HepG2 (cell line): ENCODE measurements around the gene ARIH2. TPM values are rescaled to one million over a fixed set of nuclear protein-coding genes. Genes with fewer than 3 reads are reported as not detected.

Experiments used
- BATF2 ChIP-seq: sonication (generic); formaldehyde crosslinking; IDR thresholded peaks from 2 replicates; pipeline ENCODE4 v1.8.0; 2022; ENCODE audit warnings: mild to moderate bottlenecking, missing genetic modification reagents, moderate library complexity
- CBX1 ChIP-seq: IDR thresholded peaks from one replicate; pipeline ENCODE4 v1.6.1; 2016; ENCODE audit warnings: antibody characterized with exemption, low read depth
- ETV5 ChIP-seq: IDR thresholded peaks from 2 replicates; pipeline ENCODE4 v1.6.1; 2018; ENCODE audit warnings: missing biosample characterization, missing genetic modification reagents, inconsistent platforms, borderline replicate concordance
- FOXO1 ChIP-seq: sonication (generic); formaldehyde crosslinking; IDR thresholded peaks from 2 replicates; pipeline ENCODE4 v1.4.0; 2020; ENCODE audit warnings: missing genetic modification reagents
- FOXO4 ChIP-seq: sonication (generic); formaldehyde crosslinking; conservative IDR thresholded peaks from 2 replicates; pipeline ENCODE4 v1.8.1; 2023; ENCODE audit warnings: missing genetic modification reagents
- GFI1 ChIP-seq: sonication (generic); formaldehyde crosslinking; IDR thresholded peaks from 2 replicates; pipeline ENCODE4 v1.5.0; 2020; ENCODE audit warnings: missing genetic modification reagents, mild to moderate bottlenecking, borderline replicate concordance
- GTF2F1 ChIP-seq: fragments of 150-350 bp; IDR thresholded peaks from 2 replicates; pipeline ENCODE4 v1.6.1; 2014; ENCODE audit warnings: low read length
- HDAC2 ChIP-seq: sonication (generic); formaldehyde crosslinking; IDR thresholded peaks from 2 replicates; pipeline ENCODE4 v1.4.0; 2020; ENCODE audit warnings: missing genetic modification reagents
- MXD4 ChIP-seq: IDR thresholded peaks from 2 replicates; pipeline ENCODE4 v1.6.1; 2016; ENCODE audit warnings: mild to moderate bottlenecking, missing biosample characterization, missing genetic modification reagents
- NCOA1 ChIP-seq: sonication (generic); formaldehyde crosslinking; IDR thresholded peaks from 2 replicates; pipeline ENCODE4 v1.9.0; 2021; ENCODE audit warnings: missing genetic modification reagents
- POLR2G ChIP-seq: fragments of 200-400 bp; formaldehyde crosslinking; IDR thresholded peaks from 2 replicates; pipeline ENCODE4 v1.6.1; 2018; ENCODE audit warnings: mild to moderate bottlenecking, low read depth, low read length, moderate library complexity
- RFX5 ChIP-seq: IDR thresholded peaks from 2 replicates; pipeline ENCODE4 v1.6.1; 2011; ENCODE audit warnings: low read depth, low read length, improper control_type of control experiment
- SATB2 ChIP-seq: sonication (generic); formaldehyde crosslinking; IDR thresholded peaks from 2 replicates; pipeline ENCODE4 v1.5.0; 2020; ENCODE audit warnings: missing genetic modification reagents
- SKI ChIP-seq: fragments of 450-650 bp; IDR thresholded peaks from one replicate; pipeline ENCODE4 v1.6.1; 2018; ENCODE audit warnings: mild to moderate bottlenecking; ENCODE audit not compliant: partially characterized antibody
- SNRNP70 ChIP-seq: fragments of 200-400 bp; formaldehyde crosslinking; IDR thresholded peaks from 2 replicates; pipeline ENCODE4 v1.6.1; 2017; ENCODE audit warnings: mild to moderate bottlenecking, low read depth, low read length, moderate library complexity
- SPEN ChIP-seq: sonication (generic); formaldehyde crosslinking; IDR thresholded peaks from 2 replicates; pipeline ENCODE4 v1.5.1; 2020; ENCODE audit warnings: low read depth, mild to moderate bottlenecking, missing genetic modification reagents
- ZFAT ChIP-seq: sonication (generic); formaldehyde crosslinking; conservative IDR thresholded peaks from 2 replicates; pipeline ENCODE4 v1.8.1; 2023; ENCODE audit warnings: missing genetic modification reagents, inconsistent platforms
- ZIK1 ChIP-seq: sonication (generic); formaldehyde crosslinking; IDR thresholded peaks from 2 replicates; pipeline ENCODE4 v1.5.0; 2020; ENCODE audit warnings: mild to moderate bottlenecking, low read depth, missing genetic modification reagents, borderline replicate concordance
- ZMYM2 ChIP-seq: sonication (generic); formaldehyde crosslinking; IDR thresholded peaks from 2 replicates; pipeline ENCODE4 v1.8.0; 2022; ENCODE audit warnings: mild to moderate bottlenecking, missing genetic modification reagents
- ZNF503 ChIP-seq: sonication (generic); formaldehyde crosslinking; IDR thresholded peaks from 2 replicates; pipeline ENCODE4 v1.4.0; 2020; ENCODE audit warnings: missing genetic modification reagents
- ZNF615 ChIP-seq: sonication (generic); formaldehyde crosslinking; IDR thresholded peaks from 2 replicates; pipeline ENCODE4 v1.5.0; 2020; ENCODE audit warnings: mild to moderate bottlenecking, missing genetic modification reagents, borderline replicate concordance
- ZNF619 ChIP-seq: sonication (generic); formaldehyde crosslinking; IDR thresholded peaks from 2 replicates; pipeline ENCODE4 v1.4.0; 2020; ENCODE audit warnings: mild to moderate bottlenecking, missing genetic modification reagents
- ZNF691 ChIP-seq: sonication (generic); formaldehyde crosslinking; IDR thresholded peaks from 2 replicates; pipeline ENCODE4 v1.4.0; 2020; ENCODE audit warnings: missing genetic modification reagents, low read depth, mild to moderate bottlenecking, borderline replicate concordance
- polyA plus RNA-seq, 8 experiments: library from polyadenylated mRNA; depleted of rRNA in 3 of 8; stranded (reverse) in 7 of 8; unstranded in 1 of 8; fragments of >200 nt; fragmentation: Illumina TruSeq in 4 of 8; extraction: Trizol in 4 of 8; gene quantifications; 2 replicates each; pipeline versions ENCODE4 v1.2.1 to v1.2.3, GENCODE V29; 2011 to 2016; ENCODE audit warnings: low read depth in 4 of 8, missing spikeins in 1 of 8, mixed read lengths in 1 of 8; ENCODE audit not compliant: insufficient read depth in 1 of 8
- total RNA-seq, 5 experiments: library from RNA; depleted of rRNA; stranded (reverse); fragments of >200 nt; fragmentation: Illumina TruSeq; extraction: Trizol; gene quantifications; 2 replicates each; pipeline ENCODE4 v1.2.3, GENCODE V29; 2016; ENCODE audit warnings: low read depth in 1 of 5

ARIH2 gene
- total and polyA plus RNA-seq, 2 of the 13 experiments (the other 11 are each of a cell fraction or from before 2014, with no cell fraction given): 64.8 to 83.3 TPM

GRCh38 chr3:48898383-48899234, 20.0 kb upstream of the ARIH2 start, which contains the start of gene SLC25A20 (continued):
- TF ChIP-seq FOXO1 (CRISPR knock-in tag) (peak; percentile 69; the same call in 1 of the 2 replicates), ZFAT (no peak), ZIK1 (CRISPR knock-in tag) (no peak), GFI1 (no peak), SNRNP70 (no peak), CBX1 (no peak), ZNF691 (0 out of 2 replicates have a peak, but pooled peaks have one; percentile 51), BATF2 (CRISPR knock-in tag) (no peak), SATB2 (CRISPR knock-in tag) (no peak), RFX5 (no peak), SKI (peak; percentile 71), ZNF503 (CRISPR knock-in tag) (no peak), NCOA1 (CRISPR knock-in tag) (0 out of 2 replicates have a peak, but pooled peaks have one; percentile 49), GTF2F1 (no peak), ETV5 (CRISPR knock-in tag) (peak; percentile 94), HDAC2 (CRISPR knock-in tag) (peak; percentile 77), FOXO4 (CRISPR knock-in tag) (0 out of 2 replicates have a peak, but pooled peaks have one; percentile 83), SPEN (CRISPR knock-in tag) (peak; percentile 77), ZNF615 (CRISPR knock-in tag) (no peak), ZNF619 (CRISPR knock-in tag) (peak; percentile 25; the same call in 1 of the 2 replicates), MXD4 (peak; percentile 81), POLR2G (peak; percentile 51; the same call in 1 of the 2 replicates), ZMYM2 (CRISPR knock-in tag) (no peak)
